H1 (cell line): ENCODE data around the gene TARS3. TPM values are rescaled to one million over a fixed set of nuclear protein-coding genes. Genes with fewer than 3 reads are reported as not detected.

Experiments used
- CBX5 ChIP-seq: fragments of 300-800, 300-1000 bp; sonication (generic); IDR thresholded peaks from 2 replicates; pipeline ENCODE4 v1.7.1; 2016; ENCODE audit warnings: antibody characterized with exemption, low read length, low read depth
- CBX8 ChIP-seq: fragments of 300-800, 300-1000 bp; sonication (generic); IDR thresholded peaks from 2 replicates; pipeline ENCODE4 v1.7.1; 2016; ENCODE audit warnings: low read depth, low read length, borderline replicate concordance
- SP4 ChIP-seq: IDR thresholded peaks from 2 replicates; pipeline ENCODE4 v1.6.1; 2012; ENCODE audit warnings: low read length, inconsistent platforms
- SRF ChIP-seq: IDR thresholded peaks from 2 replicates; pipeline ENCODE4 v1.6.1; 2011; ENCODE audit warnings: mild to moderate bottlenecking, low read depth, low read length, moderate library complexity
- polyA plus RNA-seq, 7 experiments: library from polyadenylated mRNA; depleted of rRNA in 3 of 7; stranded (reverse) in 5 of 7; unstranded in 2 of 7; fragments of >200 nt in 5 of 7; fragments of 200-250 nt in 2 of 7; gene quantifications; 1 replicate in 5 of 7; 2 replicates in 1 of 7; 4 replicates in 1 of 7; pipeline versions ENCODE4 v1.2.1 to v1.2.3, GENCODE V29; 2011 to 2013; ENCODE audit warnings: missing spikeins in 2 of 7, mixed read lengths in 2 of 7
- total RNA-seq: library from RNA; stranded (reverse); fragmentation: NEBNext Ultra II Directional; extraction: Animal tissue kit (Norgen Biotek cat#: 25700); gene quantifications from 2 replicates; pipeline ENCODE4 v1.2.1, GENCODE V29; 2021
- TF ChIP-seq, protein P1 (sequence below): fragments of 300-600 bp; sonication (generic); IDR thresholded peaks from 2 replicates; pipeline ENCODE4 v1.7.1; 2012; ENCODE audit warnings: low read length, moderate library complexity, mild to moderate bottlenecking, inconsistent platforms; ENCODE audit not compliant: insufficient replicate concordance

Gene TARS3
- total and polyA plus RNA-seq, 2 of the 8 experiments (the other 6 are each of a cell fraction or from before 2014, with no cell fraction given), result 2.1 to 13.9 TPM

DNA sequence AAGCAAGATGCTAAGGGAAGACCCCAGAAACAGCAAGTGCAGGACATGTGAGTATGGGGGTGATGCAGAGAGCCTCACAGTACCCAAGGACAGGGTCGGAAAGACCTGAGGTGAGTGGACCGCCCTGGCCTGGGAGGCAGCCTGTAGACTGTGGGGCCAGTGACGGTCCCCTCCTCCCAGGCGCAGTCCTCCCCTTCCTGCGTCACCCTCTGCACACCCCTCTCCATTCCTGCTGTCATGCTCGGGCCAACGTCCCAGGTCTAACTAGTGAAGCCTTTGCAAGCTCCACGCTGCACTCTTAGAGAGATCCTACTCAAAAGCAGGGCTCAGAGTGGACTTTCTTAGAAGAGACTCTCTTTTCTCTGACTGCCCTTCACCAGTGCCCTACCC lies 113.7 kb downstream of the TARS3 start (continued):
- TF ChIP-seq, protein P1, sequence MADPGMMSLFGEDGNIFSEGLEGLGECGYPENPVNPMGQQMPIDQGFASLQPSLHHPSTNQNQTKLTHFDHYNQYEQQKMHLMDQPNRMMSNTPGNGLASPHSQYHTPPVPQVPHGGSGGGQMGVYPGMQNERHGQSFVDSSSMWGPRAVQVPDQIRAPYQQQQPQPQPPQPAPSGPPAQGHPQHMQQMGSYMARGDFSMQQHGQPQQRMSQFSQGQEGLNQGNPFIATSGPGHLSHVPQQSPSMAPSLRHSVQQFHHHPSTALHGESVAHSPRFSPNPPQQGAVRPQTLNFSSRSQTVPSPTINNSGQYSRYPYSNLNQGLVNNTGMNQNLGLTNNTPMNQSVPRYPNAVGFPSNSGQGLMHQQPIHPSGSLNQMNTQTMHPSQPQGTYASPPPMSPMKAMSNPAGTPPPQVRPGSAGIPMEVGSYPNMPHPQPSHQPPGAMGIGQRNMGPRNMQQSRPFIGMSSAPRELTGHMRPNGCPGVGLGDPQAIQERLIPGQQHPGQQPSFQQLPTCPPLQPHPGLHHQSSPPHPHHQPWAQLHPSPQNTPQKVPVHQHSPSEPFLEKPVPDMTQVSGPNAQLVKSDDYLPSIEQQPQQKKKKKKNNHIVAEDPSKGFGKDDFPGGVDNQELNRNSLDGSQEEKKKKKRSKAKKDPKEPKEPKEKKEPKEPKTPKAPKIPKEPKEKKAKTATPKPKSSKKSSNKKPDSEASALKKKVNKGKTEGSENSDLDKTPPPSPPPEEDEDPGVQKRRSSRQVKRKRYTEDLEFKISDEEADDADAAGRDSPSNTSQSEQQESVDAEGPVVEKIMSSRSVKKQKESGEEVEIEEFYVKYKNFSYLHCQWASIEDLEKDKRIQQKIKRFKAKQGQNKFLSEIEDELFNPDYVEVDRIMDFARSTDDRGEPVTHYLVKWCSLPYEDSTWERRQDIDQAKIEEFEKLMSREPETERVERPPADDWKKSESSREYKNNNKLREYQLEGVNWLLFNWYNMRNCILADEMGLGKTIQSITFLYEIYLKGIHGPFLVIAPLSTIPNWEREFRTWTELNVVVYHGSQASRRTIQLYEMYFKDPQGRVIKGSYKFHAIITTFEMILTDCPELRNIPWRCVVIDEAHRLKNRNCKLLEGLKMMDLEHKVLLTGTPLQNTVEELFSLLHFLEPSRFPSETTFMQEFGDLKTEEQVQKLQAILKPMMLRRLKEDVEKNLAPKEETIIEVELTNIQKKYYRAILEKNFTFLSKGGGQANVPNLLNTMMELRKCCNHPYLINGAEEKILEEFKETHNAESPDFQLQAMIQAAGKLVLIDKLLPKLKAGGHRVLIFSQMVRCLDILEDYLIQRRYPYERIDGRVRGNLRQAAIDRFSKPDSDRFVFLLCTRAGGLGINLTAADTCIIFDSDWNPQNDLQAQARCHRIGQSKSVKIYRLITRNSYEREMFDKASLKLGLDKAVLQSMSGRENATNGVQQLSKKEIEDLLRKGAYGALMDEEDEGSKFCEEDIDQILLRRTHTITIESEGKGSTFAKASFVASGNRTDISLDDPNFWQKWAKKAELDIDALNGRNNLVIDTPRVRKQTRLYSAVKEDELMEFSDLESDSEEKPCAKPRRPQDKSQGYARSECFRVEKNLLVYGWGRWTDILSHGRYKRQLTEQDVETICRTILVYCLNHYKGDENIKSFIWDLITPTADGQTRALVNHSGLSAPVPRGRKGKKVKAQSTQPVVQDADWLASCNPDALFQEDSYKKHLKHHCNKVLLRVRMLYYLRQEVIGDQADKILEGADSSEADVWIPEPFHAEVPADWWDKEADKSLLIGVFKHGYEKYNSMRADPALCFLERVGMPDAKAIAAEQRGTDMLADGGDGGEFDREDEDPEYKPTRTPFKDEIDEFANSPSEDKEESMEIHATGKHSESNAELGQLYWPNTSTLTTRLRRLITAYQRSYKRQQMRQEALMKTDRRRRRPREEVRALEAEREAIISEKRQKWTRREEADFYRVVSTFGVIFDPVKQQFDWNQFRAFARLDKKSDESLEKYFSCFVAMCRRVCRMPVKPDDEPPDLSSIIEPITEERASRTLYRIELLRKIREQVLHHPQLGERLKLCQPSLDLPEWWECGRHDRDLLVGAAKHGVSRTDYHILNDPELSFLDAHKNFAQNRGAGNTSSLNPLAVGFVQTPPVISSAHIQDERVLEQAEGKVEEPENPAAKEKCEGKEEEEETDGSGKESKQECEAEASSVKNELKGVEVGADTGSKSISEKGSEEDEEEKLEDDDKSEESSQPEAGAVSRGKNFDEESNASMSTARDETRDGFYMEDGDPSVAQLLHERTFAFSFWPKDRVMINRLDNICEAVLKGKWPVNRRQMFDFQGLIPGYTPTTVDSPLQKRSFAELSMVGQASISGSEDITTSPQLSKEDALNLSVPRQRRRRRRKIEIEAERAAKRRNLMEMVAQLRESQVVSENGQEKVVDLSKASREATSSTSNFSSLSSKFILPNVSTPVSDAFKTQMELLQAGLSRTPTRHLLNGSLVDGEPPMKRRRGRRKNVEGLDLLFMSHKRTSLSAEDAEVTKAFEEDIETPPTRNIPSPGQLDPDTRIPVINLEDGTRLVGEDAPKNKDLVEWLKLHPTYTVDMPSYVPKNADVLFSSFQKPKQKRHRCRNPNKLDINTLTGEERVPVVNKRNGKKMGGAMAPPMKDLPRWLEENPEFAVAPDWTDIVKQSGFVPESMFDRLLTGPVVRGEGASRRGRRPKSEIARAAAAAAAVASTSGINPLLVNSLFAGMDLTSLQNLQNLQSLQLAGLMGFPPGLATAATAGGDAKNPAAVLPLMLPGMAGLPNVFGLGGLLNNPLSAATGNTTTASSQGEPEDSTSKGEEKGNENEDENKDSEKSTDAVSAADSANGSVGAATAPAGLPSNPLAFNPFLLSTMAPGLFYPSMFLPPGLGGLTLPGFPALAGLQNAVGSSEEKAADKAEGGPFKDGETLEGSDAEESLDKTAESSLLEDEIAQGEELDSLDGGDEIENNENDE, result no peak
- TF ChIP-seq SP4, result no peak
- TF ChIP-seq CBX5, result no peak
- no peak for TF ChIP-seq CBX8
- TF ChIP-seq SRF, result no peak
- TF ChIP-seq, all 59 proteins: peak for 0
